Occipital lobe (tissue), 2 donors: ENCODE results near the gene DACT1. TPM values are rescaled to one million over a fixed set of nuclear protein-coding genes. Genes with fewer than 3 reads are reported as not detected.

Source experiments
- DNase-seq: peaks from one replicate; lab custom pipeline; 2025; lab: John Stamatoyannopoulos, UW
- total RNA-seq: library from RNA; depleted of rRNA; stranded (reverse); fragments of >200 nt; gene quantifications from one replicate; pipeline ENCODE4 v1.2.3, GENCODE V29; 2014

DACT1 gene
- total RNA-seq, 1 donor from 2014 or later = 435 TPM

DNA sequence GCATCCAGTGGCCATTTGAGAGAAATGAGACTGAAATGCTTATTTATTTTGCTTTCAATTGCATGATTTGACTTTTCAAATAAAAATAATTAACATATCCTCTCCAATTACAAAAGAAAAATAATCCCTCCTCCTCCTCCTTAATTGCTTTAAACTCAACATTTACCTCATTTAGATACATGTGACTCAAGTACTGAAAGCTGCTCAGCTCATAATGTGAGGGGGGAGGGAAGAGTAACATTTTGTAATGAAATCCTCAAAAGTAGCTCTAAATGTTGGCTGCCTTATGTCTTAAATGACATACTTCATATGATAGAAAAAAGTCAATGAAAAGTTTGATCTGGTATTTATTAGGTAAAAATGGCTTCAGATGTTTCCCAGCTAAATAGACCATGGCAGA lies 29.0 kb downstream of the DACT1 start:
- no peak for DNase-seq

DNA sequence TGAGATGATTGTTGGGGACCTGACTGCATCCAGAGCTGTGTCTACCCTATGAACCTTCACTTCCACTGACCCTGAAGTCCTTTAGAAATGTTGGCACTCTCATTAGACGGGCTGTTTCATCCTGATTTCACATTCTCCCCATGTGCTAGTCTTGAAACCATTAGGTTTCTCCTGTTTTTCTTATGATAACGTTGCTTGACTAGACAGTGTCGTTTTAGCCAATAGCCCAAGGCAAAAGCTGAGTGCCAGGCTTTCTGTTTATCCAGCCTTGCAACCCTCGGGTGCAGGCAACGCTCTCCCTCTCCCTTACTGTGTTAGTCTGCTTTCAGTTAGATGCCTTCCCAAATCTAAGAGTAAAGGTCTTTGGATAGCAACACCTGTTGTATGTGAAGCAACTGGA lies 30.1 kb downstream of the DACT1 start:
- no peak for DNase-seq

DNA sequence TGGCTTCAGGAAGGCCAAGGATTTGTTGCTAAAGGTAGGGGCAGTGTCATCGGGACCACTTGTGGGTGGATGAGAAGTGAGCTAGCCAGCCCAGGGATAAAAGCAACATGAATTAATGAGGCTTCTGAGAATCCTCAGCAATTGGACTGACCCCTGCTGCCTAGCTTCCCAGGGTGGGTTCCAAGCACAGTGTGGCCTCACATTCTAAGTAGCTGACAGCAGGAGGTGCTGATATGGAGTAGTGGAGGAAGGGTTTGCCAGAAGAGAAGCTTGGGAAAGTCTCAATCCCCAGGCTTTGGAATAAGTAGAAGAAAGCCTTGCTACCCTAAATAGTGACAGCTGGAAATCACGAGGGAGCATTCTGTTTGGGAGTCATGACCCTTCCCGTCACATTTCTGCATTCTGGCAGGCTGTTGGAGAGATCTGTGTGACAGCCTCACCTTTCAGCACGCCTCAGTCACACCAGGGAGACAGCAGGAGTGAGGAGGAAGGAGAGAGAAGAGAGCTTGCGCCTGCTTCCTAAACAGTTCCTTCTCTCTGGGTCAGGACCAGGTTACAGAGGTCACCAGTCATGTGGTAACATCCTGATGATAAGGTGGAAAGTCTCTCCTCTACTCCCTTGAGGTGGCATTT lies 31.2 kb downstream of the DACT1 start:
- no peak for DNase-seq

DNA sequence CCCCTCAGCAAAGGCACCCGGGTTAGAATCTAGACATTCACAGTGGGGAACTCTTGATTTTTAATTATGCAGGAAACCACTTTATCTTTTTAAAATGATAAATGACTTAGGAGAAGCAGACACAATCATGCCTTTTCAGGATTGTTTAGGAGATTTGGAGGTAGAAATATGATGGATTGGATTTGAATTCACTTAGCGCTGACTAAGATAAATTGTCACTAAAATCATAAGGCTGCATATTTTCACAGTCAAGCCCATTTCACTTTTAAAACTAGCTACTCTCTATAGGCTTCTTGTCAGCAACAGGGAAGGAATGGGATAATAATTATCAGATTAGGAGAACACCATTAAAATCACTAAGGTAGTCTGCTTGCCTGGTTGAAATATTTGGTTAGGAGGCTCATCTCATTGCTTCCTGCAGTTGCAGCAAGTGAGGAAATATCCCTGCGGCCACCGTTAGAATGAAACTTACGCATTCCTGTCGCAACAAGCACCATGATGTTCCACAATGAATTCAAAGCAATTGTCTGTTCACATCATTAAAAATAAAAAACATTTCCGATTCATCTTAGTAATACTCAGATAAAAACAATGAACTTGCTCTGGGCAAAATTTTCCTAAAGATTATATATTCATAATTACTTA lies 31.9 kb downstream of the DACT1 start:
- DNase-seq = no peak

DNA sequence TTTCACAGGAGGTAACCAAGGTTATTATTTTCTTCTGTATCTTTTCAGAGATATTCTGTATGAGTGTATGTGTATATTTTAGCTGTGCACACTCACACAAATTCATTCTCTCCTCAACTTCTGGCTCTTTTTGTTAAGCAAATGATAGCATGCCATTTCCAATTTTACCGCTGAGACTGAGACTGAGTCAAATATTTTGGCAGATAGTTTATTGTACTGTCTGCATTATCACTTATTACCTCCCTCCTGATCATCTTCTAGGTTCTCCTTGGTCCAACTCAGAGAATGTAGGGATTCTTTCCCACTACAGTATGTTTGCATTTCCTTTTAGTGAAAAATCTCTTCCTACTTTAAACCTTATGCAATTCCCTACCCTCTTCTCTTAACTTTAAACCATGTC lies 33.3 kb downstream of the DACT1 start:
- no peak for DNase-seq

- no peak for DNase-seq
Observed at GRCh38 chr14:58671436-58671835, 33.7 kb downstream of the DACT1 start.

DNA sequence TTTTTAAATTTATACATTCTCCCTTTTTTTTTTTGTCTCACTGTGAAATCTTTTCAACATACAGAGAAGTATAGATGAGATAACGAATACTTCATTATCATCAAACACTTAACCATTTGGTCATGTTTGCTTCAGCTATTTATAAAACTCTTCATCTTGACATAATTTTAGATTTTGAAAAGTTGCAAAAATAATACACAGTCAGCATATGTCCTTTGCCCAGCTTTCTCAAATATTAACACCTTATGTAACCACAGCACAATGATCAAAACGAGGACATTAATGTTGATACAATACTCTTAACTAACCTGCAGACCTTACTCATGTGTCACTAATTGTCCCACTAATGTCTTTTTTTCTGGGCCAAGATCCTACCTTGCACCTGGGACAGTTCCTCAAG lies 36.0 kb downstream of the DACT1 start:
- DNase-seq = no peak

- no peak for DNase-seq
Observed at GRCh38 chr14:58677001-58677400, 39.2 kb downstream of the DACT1 start.

- no peak for DNase-seq
Observed at GRCh38 chr14:58677517-58677916, 39.8 kb downstream of the DACT1 start.

- DNase-seq = no peak
Observed at GRCh38 chr14:58677996-58678395, 40.2 kb downstream of the DACT1 start.

GRCh38 chr14:58680698-58681097 lies 42.9 kb downstream of the DACT1 start:
- DNase-seq = no peak

DNA sequence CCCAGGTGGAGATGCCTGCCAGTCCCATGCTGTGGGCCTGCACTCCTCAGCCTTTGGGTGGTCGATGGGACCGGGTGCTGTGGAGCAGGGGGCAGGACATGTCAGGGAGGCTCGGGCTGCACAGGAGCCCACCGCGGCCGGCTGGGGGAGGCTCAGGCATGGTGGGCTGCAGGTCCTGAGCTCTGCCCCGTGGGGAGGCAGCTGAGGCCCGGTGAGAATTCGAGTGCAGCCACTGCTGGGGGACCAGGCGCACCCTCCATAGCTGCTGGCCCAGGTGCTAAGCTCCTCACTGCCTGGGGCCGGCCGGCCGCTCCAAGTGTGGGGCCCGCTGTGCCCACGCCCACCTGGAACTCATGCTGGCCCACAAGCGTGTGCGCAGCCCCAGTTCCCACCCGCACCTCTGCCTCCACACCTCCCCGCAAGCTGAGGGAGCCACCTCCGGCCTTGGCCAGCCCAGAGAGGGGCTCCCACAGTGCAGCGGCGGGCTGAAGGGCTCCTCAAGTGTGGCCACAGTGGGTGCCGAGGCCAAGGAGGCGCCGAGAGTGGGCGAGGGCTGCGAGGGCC lies 49.6 kb downstream of the DACT1 start:
- no peak for DNase-seq

GRCh38 chr14:58690801-58691516 lies 53.2 kb downstream of the DACT1 start:
- no peak for DNase-seq

- DNase-seq = no peak
Observed at GRCh38 chr14:58693048-58693447, 55.3 kb downstream of the DACT1 start.

DNA sequence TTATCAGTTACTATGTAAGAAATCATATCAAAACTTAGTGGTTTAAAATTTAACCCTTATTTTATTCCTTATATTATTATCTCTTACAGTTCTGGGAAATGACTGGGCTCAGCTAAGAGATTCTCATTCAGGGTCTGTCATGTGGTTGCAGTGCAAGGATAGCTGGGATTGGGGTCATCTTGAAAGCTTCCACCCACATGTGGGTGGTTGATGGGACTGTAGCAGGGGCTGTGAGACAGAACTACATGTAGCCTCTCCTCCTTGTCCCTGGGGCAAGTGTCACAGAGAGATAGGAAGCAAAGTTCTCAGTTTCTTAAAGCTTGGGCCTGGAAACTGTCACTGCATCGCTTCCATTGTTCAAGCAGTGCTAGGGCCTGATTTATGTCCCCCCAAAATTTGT lies 57.8 kb downstream of the DACT1 start:
- DNase-seq = no peak

- no peak for DNase-seq
Observed at GRCh38 chr14:58697266-58697929, 59.6 kb downstream of the DACT1 start.

Other genes starting within 250 kb of the DACT1 start
- not detected for gene TOMM20L, start 242.0 kb upstream of the DACT1 start, total RNA-seq
- gene TIMM9, start 210.4 kb upstream of the DACT1 start, total RNA-seq = 23.6 TPM
- gene KIAA0586, start 210.2 kb upstream of the DACT1 start, total RNA-seq = 26.7 TPM